Fibroblast of mammary gland (primary cell): ENCODE measurements around the gene PAPSS1.

Experiments used
- DNase-seq: peaks from one replicate; pipeline ENCODE4 v3.0.0-alpha.2; 2010; ENCODE audit warnings: low read depth
- H3K4me3 ChIP-seq: 2 replicates; pipeline ENCODE4 v1.5.1; 2011; ENCODE audit warnings: low read depth, mild to moderate bottlenecking, low read length, moderate library complexity; ENCODE audit not compliant: control insufficient read depth
- CTCF ChIP-seq: conservative IDR thresholded peaks from 2 replicates; pipeline ENCODE4 v1.5.1; 2011; ENCODE audit warnings: low read depth, low read length, inconsistent platforms; ENCODE audit not compliant: control insufficient read depth, insufficient read depth

The PAPSS1 gene

GRCh38 chr4:107600436-107600835, 119.6 kb downstream of the PAPSS1 start:
- no peak for TF ChIP-seq CTCF
- no peak overlapping the region for H3K4me3 ChIP-seq
- peak; percentile 5 for DNase-seq

- no peak for DNase-seq
- TF ChIP-seq CTCF, result no peak
- no peak overlapping the region for H3K4me3 ChIP-seq
These were observed 120.2 kb downstream of the PAPSS1 start for GRCh38 chr4:107599841-107600240.

- TF ChIP-seq CTCF, result no peak
- no peak overlapping the region for H3K4me3 ChIP-seq
- no peak for DNase-seq
These were observed 126.8 kb downstream of the PAPSS1 start for GRCh38 chr4:107593230-107593629.

GRCh38 chr4:107592519-107592918, 127.5 kb downstream of the PAPSS1 start:
- no peak for DNase-seq
- H3K4me3 ChIP-seq, result no peak overlapping the region
- no peak for TF ChIP-seq CTCF

GRCh38 chr4:107589269-107589668, 130.8 kb downstream of the PAPSS1 start:
- DNase-seq, result no peak
- TF ChIP-seq CTCF, result no peak
- H3K4me3 ChIP-seq, result no peak overlapping the region

- no peak for DNase-seq
- no peak overlapping the region for H3K4me3 ChIP-seq
- no peak for TF ChIP-seq CTCF
These were observed 133.7 kb downstream of the PAPSS1 start for GRCh38 chr4:107586371-107586770.

- TF ChIP-seq CTCF, result no peak
- DNase-seq, result no peak
- H3K4me3 ChIP-seq, result no peak overlapping the region
These were observed 140.9 kb downstream of the PAPSS1 start for GRCh38 chr4:107579099-107579498.
